Left forelimb (tissue), 1 donor: ENCODE results near the gene RNASEH2C.
"Not testable (repeated sequence)": the region's sequence is repeated elsewhere in the genome, so short reads cannot be mapped to it uniquely, and the experiment has no call there.

Experiments used
- DNase-seq: peaks from one replicate; pipeline ENCODE4 v3.0.0-alpha.2; 2018; ENCODE audit warnings: low spot score

Gene RNASEH2C

GRCh38 chr11:65716774-65717405, 3.7 kb downstream of the RNASEH2C start:
- DNase-seq: no peak

- no peak for DNase-seq
These were observed 4.3 kb downstream of the RNASEH2C start for GRCh38 chr11:65716302-65716701.

- no peak for DNase-seq
These were observed 6.2 kb downstream of the RNASEH2C start for GRCh38 chr11:65714433-65714832.

GRCh38 chr11:65713212-65713969, 7.2 kb downstream of the RNASEH2C start:
- DNase-seq: no peak

GRCh38 chr11:65712633-65713076, 7.9 kb downstream of the RNASEH2C start:
- no peak for DNase-seq

GRCh38 chr11:65711785-65712632, 8.6 kb downstream of the RNASEH2C start, which contains the start of gene KAT5:
TSS of gene KAT5 (plus strand) at chr11:65712252. CDS start at chr11:65712268, 16 bp downstream.
- peak; percentile 100 for DNase-seq

- no peak for DNase-seq
These were observed 10.2 kb downstream of the RNASEH2C start for GRCh38 chr11:65710421-65710820.

GRCh38 chr11:65709661-65710060, 10.9 kb downstream of the RNASEH2C start:
- no peak for DNase-seq

GRCh38 chr11:65708451-65708850, 12.1 kb downstream of the RNASEH2C start:
- DNase-seq: no peak

- DNase-seq: not testable (repeated sequence)
These were observed 13.6 kb downstream of the RNASEH2C start for GRCh38 chr11:65707002-65707401.

- not testable (repeated sequence) for DNase-seq
These were observed 14.3 kb downstream of the RNASEH2C start for GRCh38 chr11:65706303-65706763.

- no peak for DNase-seq
These were observed 16.8 kb downstream of the RNASEH2C start for GRCh38 chr11:65703846-65704245.

GRCh38 chr11:65701686-65702085, 18.9 kb downstream of the RNASEH2C start:
- no peak for DNase-seq

GRCh38 chr11:65700399-65700798, 20.2 kb downstream of the RNASEH2C start:
- DNase-seq: no peak

GRCh38 chr11:65699306-65699705, 21.3 kb downstream of the RNASEH2C start:
- DNase-seq: no peak

- no peak for DNase-seq
These were observed 22.4 kb downstream of the RNASEH2C start for GRCh38 chr11:65698205-65698604.

- no peak for DNase-seq
These were observed 23.6 kb downstream of the RNASEH2C start for GRCh38 chr11:65696802-65697552.

GRCh38 chr11:65695459-65696241, 24.9 kb downstream of the RNASEH2C start:
- no peak for DNase-seq

GRCh38 chr11:65692367-65692766, 28.2 kb downstream of the RNASEH2C start:
- DNase-seq: no peak

GRCh38 chr11:65691847-65692246, 28.8 kb downstream of the RNASEH2C start:
- DNase-seq: not testable (repeated sequence)

- DNase-seq: no peak
These were observed 34.6 kb downstream of the RNASEH2C start for GRCh38 chr11:65685981-65686380.
